CD4-positive, alpha-beta T cell treated with Interleukin-17A for 4 hours (primary cell): ENCODE results near the gene MEGF9.
"Not testable (repeated sequence)": the region's sequence is repeated elsewhere in the genome, so short reads cannot be mapped to it uniquely, and the experiment has no call there.

Source experiments
- DNase-seq: peaks from one replicate; pipeline ENCODE4 v3.0.0-alpha.2; 2020; ENCODE audit warnings: mixed read lengths

The MEGF9 gene

GRCh38 chr9:120714088-120714845 is at the start of gene MEGF9:
MEGF9 (minus strand) TSS chr9:120714470; CDS start chr9:120714358, 112 bp downstream.
- DNase-seq: peak; percentile 96

- no peak for DNase-seq
Observed at GRCh38 chr9:120761006-120761405, 46.7 kb upstream of the MEGF9 start.

- DNase-seq: no peak
Observed at GRCh38 chr9:120759755-120760400, 45.6 kb upstream of the MEGF9 start.

GRCh38 chr9:120758544-120758943 is 44.3 kb upstream of the MEGF9 start:
- DNase-seq: no peak

GRCh38 chr9:120757026-120757913 is 43.0 kb upstream of the MEGF9 start:
- DNase-seq: no peak

GRCh38 chr9:120756531-120756930 is 42.3 kb upstream of the MEGF9 start:
- DNase-seq: no peak

GRCh38 chr9:120755810-120756434 is 41.7 kb upstream of the MEGF9 start:
- DNase-seq: peak; percentile 76

GRCh38 chr9:120755044-120755443 is 40.8 kb upstream of the MEGF9 start:
- DNase-seq: no peak

GRCh38 chr9:120750421-120750820 is 36.2 kb upstream of the MEGF9 start:
- DNase-seq: no peak

- not testable (repeated sequence) for DNase-seq
Observed at GRCh38 chr9:120746366-120746765, 32.1 kb upstream of the MEGF9 start.

GRCh38 chr9:120745278-120745677 is 31.0 kb upstream of the MEGF9 start:
- DNase-seq: no peak

- DNase-seq: no peak
Observed at GRCh38 chr9:120742951-120743416, 28.7 kb upstream of the MEGF9 start.

- DNase-seq: no peak
Observed at GRCh38 chr9:120741701-120742100, 27.4 kb upstream of the MEGF9 start.

GRCh38 chr9:120741191-120741590 is 26.9 kb upstream of the MEGF9 start:
- DNase-seq: no peak

- no peak for DNase-seq
Observed at GRCh38 chr9:120740132-120740531, 25.9 kb upstream of the MEGF9 start.

GRCh38 chr9:120737416-120738165 is 23.3 kb upstream of the MEGF9 start:
- DNase-seq: no peak

- no peak for DNase-seq
Observed at GRCh38 chr9:120736881-120737280, 22.6 kb upstream of the MEGF9 start.

- no peak for DNase-seq
Observed at GRCh38 chr9:120735415-120736126, 21.3 kb upstream of the MEGF9 start.

GRCh38 chr9:120734607-120735410 is 20.5 kb upstream of the MEGF9 start:
- DNase-seq: no peak

GRCh38 chr9:120733190-120733589 is 18.9 kb upstream of the MEGF9 start:
- DNase-seq: no peak
